Vagina (tissue), 2 donors: ENCODE data around the gene UQCC2. TPM values are rescaled to one million over a fixed set of nuclear protein-coding genes. Genes with fewer than 3 reads are reported as not detected.

ENCODE experiments used
- DNase-seq, 2 donors: peaks; one replicate each; pipeline ENCODE4 v3.0.0-alpha.2; 2017; ENCODE audit errors: extremely low spot score in 2 of 2
- H3K27ac ChIP-seq: fragments of 200-600 bp; sonication (generic); one replicate; pipeline ENCODE4 v1.5.1; 2019
- H3K27me3 ChIP-seq: fragments of 200-600 bp; sonication (generic); one replicate; pipeline ENCODE4 v1.5.1; 2019
- H3K36me3 ChIP-seq, 2 donors: fragments of 200-600 bp; sonication (generic); one replicate each; pipeline ENCODE4 v1.5.1; 2017 to 2019
- H3K4me1 ChIP-seq: fragments of 200-600 bp; sonication (generic); one replicate; pipeline ENCODE4 v1.5.1; 2019
- H3K4me3 ChIP-seq, 2 donors: fragments of 200-600 bp; sonication (generic); 1 replicate in 1 of 2; 2 replicates in 1 of 2; pipeline ENCODE4 v1.5.1; 2016 to 2019
- H3K9me3 ChIP-seq: fragments of 200-600 bp; sonication (generic); one replicate; pipeline ENCODE4 v1.5.1; 2019
- CTCF ChIP-seq, 3 experiments: fragments of 450-650 bp in 2 of 3; fragments of 200-600 bp in 1 of 3; sonication (generic) in 1 of 3; IDR thresholded peaks; one replicate each; pipeline ENCODE4 v1.5.1; 2017 to 2019; ENCODE audit warnings: antibody characterized with exemption in 3 of 3, mild to moderate bottlenecking in 2 of 3, moderate library complexity in 2 of 3
- POLR2A ChIP-seq, 2 donors: fragments of 450-650 bp; IDR thresholded peaks; one replicate each; pipeline ENCODE4 v1.6.1; 2017; ENCODE audit warnings: antibody characterized with exemption in 2 of 2, mild to moderate bottlenecking in 2 of 2, moderate library complexity in 2 of 2
- POLR2AphosphoS5 ChIP-seq, 2 donors: sonication (generic); formaldehyde crosslinking; IDR thresholded peaks; one replicate each; pipeline ENCODE4 v1.9.0; 2017; ENCODE audit warnings: antibody characterized with exemption in 2 of 2, mild to moderate bottlenecking in 2 of 2, low read depth in 1 of 2; ENCODE audit not compliant: insufficient read depth in 1 of 2
- intact Hi-C: fragments of 100-400 bp; cut with DNase I; formaldehyde crosslinking; loops from one replicate; pipeline ENCODE4 v1.15.1; 2023
- total RNA-seq: library from RNA; depleted of rRNA; stranded (reverse); fragments of >200 nt; gene quantifications from one replicate; pipeline ENCODE4 v1.2.3, GENCODE V29; 2016

The UQCC2 gene
- total RNA-seq, 1 donor from 2014 or later = 16.2 TPM

GRCh38 chr6:33709605-33710295 lies 1.8 kb downstream of the UQCC2 start:
- Histone ChIP-seq H3K27ac (no peak overlapping the region), H3K36me3 (peaks cover 0 to 7% of the 10 kb centered on the region in 2 donors), H3K9me3 (no peaks in the 10 kb centered on the region), H3K4me3 (no peak overlapping the region), H3K4me1 (peaks cover 23% of the 10 kb centered on the region), H3K27me3 (no peaks in the 10 kb centered on the region)
- intact Hi-C loops = no loop called here
- TF ChIP-seq POLR2AphosphoS5 (IDR thresholded peaks at IDR 0.05; ENCODE audit: insufficient read depth in 1 of 2, low read depth in 1 of 2) = no peak
- TF ChIP-seq POLR2A (IDR thresholded peaks at IDR 0.05) = no peak
- TF ChIP-seq CTCF (IDR thresholded peaks at IDR 0.05) = no peak
- DNase-seq = no peak

DNA sequence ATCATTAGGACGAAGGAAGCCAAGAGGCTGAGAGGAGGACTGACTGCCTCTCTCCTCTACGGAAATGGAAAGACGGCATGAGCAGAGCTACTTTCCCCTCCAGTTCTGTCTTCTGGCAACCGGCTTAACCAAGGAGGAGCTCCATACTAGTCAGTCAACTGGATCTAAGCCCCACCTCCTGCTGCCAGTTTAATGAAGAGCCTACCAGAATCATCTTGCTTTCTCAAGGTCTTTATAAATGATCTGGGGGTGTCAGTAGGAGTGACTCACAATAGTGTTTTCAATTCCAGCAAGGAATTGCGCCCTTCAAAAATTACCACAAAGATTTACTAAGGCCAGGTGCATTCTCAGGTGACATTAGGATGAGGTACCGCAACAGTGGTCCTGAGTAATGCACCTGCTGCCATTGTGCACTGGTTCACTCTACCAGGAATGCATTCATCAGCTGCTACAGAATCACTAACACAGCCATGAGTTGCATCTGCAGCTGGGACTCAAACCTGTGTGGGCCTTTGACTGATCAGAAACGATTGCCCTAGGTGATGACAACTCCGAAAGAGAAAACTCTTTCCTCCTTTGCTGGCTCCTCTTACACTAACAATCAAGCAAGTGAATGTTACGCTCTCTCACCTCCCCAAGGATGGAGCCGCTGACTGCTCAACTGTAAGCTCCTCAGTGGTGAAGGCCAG lies 2.8 kb downstream of the UQCC2 start:
- no peak for DNase-seq
- peaks cover 23% of the 10 kb centered on the region for H3K4me1 ChIP-seq
- no peaks in the 10 kb centered on the region for H3K9me3 ChIP-seq
- no peak overlapping the region for H3K27ac ChIP-seq
- intact Hi-C loops = no loop called here
- peaks cover 0 to 7% of the 10 kb centered on the region in 2 donors for H3K36me3 ChIP-seq
- no peaks in the 10 kb centered on the region for H3K27me3 ChIP-seq
- H3K4me3 ChIP-seq = no peak overlapping the region
- TF ChIP-seq POLR2AphosphoS5 (IDR thresholded peaks at IDR 0.05; ENCODE audit: insufficient read depth in 1 of 2, low read depth in 1 of 2) = no peak
- TF ChIP-seq CTCF (IDR thresholded peaks at IDR 0.05) = no peak
- no peak for TF ChIP-seq POLR2A (IDR thresholded peaks at IDR 0.05)

DNA sequence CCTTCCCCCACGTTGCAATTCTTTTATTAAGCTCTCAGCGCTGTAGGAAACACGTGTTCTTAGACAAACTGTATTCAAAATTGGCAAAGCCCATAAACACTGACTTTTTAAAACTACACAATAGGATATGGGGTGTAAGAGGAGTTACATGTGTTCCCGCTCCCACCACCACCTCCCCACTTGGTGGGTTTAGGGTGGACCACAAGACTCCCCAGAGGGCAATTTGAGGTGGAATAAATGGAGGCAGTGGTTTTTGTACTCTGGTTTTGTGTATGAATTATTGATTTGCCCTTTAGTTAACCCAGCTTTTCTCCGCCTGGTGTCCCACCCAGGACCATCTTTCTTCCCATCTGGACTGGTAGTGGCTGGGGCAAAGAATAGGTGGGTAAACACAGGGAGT lies 3.7 kb downstream of the UQCC2 start:
- Histone ChIP-seq H3K36me3 (peaks cover 0 to 7% of the 10 kb centered on the region in 2 donors), H3K4me3 (no peak overlapping the region), H3K27ac (no peak overlapping the region), H3K27me3 (no peaks in the 10 kb centered on the region), H3K9me3 (no peaks in the 10 kb centered on the region), H3K4me1 (peaks cover 23% of the 10 kb centered on the region)
- DNase-seq = no peak
- intact Hi-C loops = no loop called here
- no peak for TF ChIP-seq CTCF (IDR thresholded peaks at IDR 0.05)
- TF ChIP-seq POLR2AphosphoS5 (IDR thresholded peaks at IDR 0.05; ENCODE audit: insufficient read depth in 1 of 2, low read depth in 1 of 2) = no peak
- no peak for TF ChIP-seq POLR2A (IDR thresholded peaks at IDR 0.05)

GRCh38 chr6:33705955-33706725 lies 5.4 kb downstream of the UQCC2 start:
- Histone ChIP-seq H3K27ac (no peak overlapping the region), H3K27me3 (no peaks in the 10 kb centered on the region), H3K9me3 (no peaks in the 10 kb centered on the region), H3K36me3 (peaks cover 0 to 7% of the 10 kb centered on the region in 2 donors), H3K4me3 (no peak overlapping the region), H3K4me1 (peaks cover 18% of the 10 kb centered on the region)
- intact Hi-C loops = no loop called here
- TF ChIP-seq POLR2AphosphoS5 (IDR thresholded peaks at IDR 0.05; ENCODE audit: insufficient read depth in 1 of 2, low read depth in 1 of 2) (no peak), CTCF (IDR thresholded peaks at IDR 0.05) (no peak), POLR2A (IDR thresholded peaks at IDR 0.05) (no peak)
- no peak for DNase-seq
